ENCODE data around the gene RIC3. TPM values are rescaled to one million over a fixed set of nuclear protein-coding genes. Genes with fewer than 3 reads are reported as not detected.

RIC3 gene
- total RNA-seq, 1 experiment from 2014 or later = not detected

DNA sequence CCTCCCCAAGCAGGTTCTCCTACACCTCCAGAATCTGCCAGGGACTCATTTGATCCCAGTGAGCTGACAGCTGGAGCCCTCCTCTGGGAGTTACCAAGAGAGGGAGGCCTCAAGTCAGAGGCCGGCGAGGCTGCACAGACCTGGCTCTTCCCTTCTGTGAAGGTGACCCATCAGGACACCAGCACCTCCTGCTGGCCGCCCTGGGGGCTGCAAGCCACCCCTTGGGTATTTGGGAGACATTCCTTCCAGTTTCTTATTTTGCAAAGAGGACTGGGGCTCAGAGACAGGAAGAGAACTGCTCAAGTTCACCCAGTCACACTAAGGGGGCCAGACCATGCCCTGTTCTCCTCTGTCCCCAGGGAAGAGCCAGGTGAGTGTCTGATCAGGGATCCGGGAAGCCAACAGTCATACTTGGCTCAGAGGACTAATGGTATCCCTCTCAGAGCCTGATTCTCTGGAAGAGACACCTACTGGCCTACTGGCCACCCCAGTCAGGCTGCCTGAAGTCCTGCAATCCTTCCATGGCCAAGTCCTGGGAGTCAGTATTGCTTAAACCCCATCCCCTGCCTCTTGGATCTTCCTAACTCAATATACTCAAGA is 40.5 kb upstream of the RIC3 start:
- H3K36me3 ChIP-seq (ENCODE audit: low read depth, low read length) = no peaks in the 10 kb centered on the region; the same call in 1 of the 2 replicates
- H3K9me2 ChIP-seq (replicated peaks; ENCODE audit: low read length) = no peaks in the 10 kb centered on the region
- TF ChIP-seq, protein P1, sequence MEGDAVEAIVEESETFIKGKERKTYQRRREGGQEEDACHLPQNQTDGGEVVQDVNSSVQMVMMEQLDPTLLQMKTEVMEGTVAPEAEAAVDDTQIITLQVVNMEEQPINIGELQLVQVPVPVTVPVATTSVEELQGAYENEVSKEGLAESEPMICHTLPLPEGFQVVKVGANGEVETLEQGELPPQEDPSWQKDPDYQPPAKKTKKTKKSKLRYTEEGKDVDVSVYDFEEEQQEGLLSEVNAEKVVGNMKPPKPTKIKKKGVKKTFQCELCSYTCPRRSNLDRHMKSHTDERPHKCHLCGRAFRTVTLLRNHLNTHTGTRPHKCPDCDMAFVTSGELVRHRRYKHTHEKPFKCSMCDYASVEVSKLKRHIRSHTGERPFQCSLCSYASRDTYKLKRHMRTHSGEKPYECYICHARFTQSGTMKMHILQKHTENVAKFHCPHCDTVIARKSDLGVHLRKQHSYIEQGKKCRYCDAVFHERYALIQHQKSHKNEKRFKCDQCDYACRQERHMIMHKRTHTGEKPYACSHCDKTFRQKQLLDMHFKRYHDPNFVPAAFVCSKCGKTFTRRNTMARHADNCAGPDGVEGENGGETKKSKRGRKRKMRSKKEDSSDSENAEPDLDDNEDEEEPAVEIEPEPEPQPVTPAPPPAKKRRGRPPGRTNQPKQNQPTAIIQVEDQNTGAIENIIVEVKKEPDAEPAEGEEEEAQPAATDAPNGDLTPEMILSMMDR (conservative IDR thresholded peaks at IDR 0.05; ENCODE audit: low read depth, low read length) = peak; percentile 57
- no peak for TF ChIP-seq EZH2 (IDR thresholded peaks at IDR 0.05; ENCODE audit: low read length, unreplicated experiment)
- no peak for TF ChIP-seq EZH2phosphoT487 (IDR thresholded peaks at IDR 0.05; ENCODE audit: borderline replicate concordance, low read length)
- no peak overlapping the region for H2AFZ ChIP-seq (ENCODE audit: low read length)
- peaks cover 35% of the 10 kb centered on the region for H3K27me3 ChIP-seq (ENCODE audit: low read length)
- POLR2A ChIA-PET (ENCODE audit: unreplicated experiment) = no interaction called here
- no peak overlapping the region for H3K9ac ChIP-seq (ENCODE audit: low read length)
- no peaks in the 10 kb centered on the region for H3K9me3 ChIP-seq (ENCODE audit: low read length)
- no peak overlapping the region for H3K4me2 ChIP-seq (ENCODE audit: low read length)
- no peaks in the 10 kb centered on the region for H3K79me2 ChIP-seq (ENCODE audit: low read length)
- intact Hi-C loops (cut with micrococcal nuclease) = no loop called here
- peak; percentile 6 for DNase-seq
- H3K4me3 ChIP-seq (ENCODE audit: low read length) = no peak overlapping the region
- no TSS peak for BruUV-seq (replicated peaks)
- H3K4me1 ChIP-seq (ENCODE audit: insufficient read depth, low read length) = no peaks in the 10 kb centered on the region
- H3F3A ChIP-seq (ENCODE audit: low read length, unreplicated experiment) = no peaks in the 10 kb centered on the region
- H3K27ac ChIP-seq (ENCODE audit: low read length) = no peak overlapping the region
- ATAC-seq = no peak
- no peaks in the 10 kb centered on the region for H4K20me1 ChIP-seq (ENCODE audit: low read length)
- CTCF ChIA-PET = no interaction called here

DNA sequence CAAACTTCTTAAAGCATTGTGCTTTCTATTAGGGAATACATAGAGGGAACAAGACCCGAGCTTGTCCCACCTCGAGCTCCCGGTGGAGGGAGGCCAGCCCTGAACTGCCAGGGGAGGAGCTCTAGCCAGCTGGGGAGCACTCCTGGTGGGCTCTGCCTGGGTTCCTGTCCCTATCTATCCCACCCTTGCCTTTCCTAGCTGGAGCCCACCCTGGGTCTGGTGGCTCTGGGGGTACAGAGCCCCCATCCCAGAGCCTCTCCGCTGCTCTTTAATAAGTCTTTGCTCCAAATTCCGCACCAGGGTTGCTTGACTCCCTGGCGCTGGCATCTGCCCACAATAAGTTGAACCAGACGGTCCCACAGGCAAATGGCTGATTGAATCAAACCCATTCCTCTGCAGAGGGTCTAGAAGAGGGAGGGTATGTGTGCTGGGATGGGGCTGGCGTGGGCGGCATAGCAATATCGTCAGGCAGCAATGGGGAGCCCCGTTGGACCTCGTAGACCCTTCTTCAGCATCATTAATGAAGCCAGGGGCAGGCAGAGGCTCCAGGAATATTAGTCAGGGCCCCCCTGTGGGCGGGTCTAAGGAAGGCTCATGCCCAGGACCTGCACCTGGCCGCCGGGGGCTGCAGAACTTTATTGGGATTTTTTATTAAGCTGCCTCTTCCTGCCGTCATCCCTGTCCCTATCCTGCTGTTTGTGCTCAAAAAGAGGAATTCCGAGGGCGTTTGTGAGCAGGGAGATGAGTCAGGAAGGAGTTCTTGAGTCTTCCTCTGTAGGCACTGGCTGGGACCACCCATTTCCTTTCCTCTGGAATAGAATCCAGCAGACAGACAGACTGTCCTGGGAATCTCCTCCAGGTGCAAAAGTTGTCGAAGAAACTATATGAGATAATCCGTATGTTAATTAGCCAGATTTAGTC is 38.5 kb upstream of the RIC3 start:
- Histone ChIP-seq H3K4me2 (ENCODE audit: low read length) (no peak overlapping the region), H3F3A (ENCODE audit: low read length, unreplicated experiment) (no peaks in the 10 kb centered on the region), H3K36me3 (ENCODE audit: low read depth, low read length) (no peaks in the 10 kb centered on the region; the same call in 1 of the 2 replicates), H3K79me2 (ENCODE audit: low read length) (no peaks in the 10 kb centered on the region), H3K27ac (ENCODE audit: low read length) (no peak overlapping the region), H3K4me1 (ENCODE audit: insufficient read depth, low read length) (no peaks in the 10 kb centered on the region), H3K9ac (ENCODE audit: low read length) (no peak overlapping the region), H3K9me3 (ENCODE audit: low read length) (no peaks in the 10 kb centered on the region), H3K27me3 (ENCODE audit: low read length) (peaks cover 54% of the 10 kb centered on the region), H3K9me2 (replicated peaks; ENCODE audit: low read length) (no peaks in the 10 kb centered on the region), H2AFZ (ENCODE audit: low read length) (no peak overlapping the region), H4K20me1 (ENCODE audit: low read length) (no peaks in the 10 kb centered on the region), H3K4me3 (ENCODE audit: low read length) (no peak overlapping the region)
- no TSS peak for BruUV-seq (replicated peaks)
- ATAC-seq = no peak
- no peak for DNase-seq
- TF ChIP-seq EZH2 (IDR thresholded peaks at IDR 0.05; ENCODE audit: low read length, unreplicated experiment) (no peak), EZH2phosphoT487 (IDR thresholded peaks at IDR 0.05; ENCODE audit: borderline replicate concordance, low read length) (no peak)
- TF ChIP-seq, protein P1 (conservative IDR thresholded peaks at IDR 0.05; ENCODE audit: low read depth, low read length) = no peak
- intact Hi-C loops (cut with micrococcal nuclease) = no loop called here
- CTCF ChIA-PET = no interaction called here
- POLR2A ChIA-PET (ENCODE audit: unreplicated experiment) = no interaction called here
